ENCODE measurements around the gene CLIP1.

CLIP1 gene

GRCh38 chr12:122323311-122324019 is 99.0 kb downstream of the CLIP1 start:
- H3K4me2 ChIP-seq (ENCODE audit: low read length): no peak overlapping the region

DNA sequence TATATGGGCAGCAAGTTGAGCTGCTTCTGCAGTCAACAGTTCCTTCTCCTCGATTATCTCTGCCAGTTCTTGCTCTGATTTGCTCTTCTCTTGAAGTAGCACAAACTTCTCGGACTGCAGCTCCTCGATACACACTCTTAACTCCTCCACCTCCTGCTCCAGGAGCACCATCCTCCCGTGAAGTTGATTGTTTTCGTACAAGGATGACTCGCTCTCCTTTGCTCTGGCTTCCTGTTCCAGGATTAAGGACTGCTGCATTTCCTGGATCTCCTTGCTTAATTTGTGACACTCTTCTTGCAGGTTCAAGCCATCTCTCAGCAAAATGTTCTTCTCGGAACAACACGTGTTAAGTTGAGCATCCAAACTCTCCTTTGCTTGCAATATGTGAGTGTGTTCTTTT is 100.0 kb downstream of the CLIP1 start:
- Histone ChIP-seq H3K9me2 (ENCODE audit: low read depth, low read length) (no peaks in the 10 kb centered on the region), H3K9me3 (ENCODE audit: low read length) (no peaks in the 10 kb centered on the region), H3K27me3 (ENCODE audit: insufficient read depth, low read length) (no peaks in the 10 kb centered on the region), H3K9ac (ENCODE audit: low read length) (no peak overlapping the region), H2AFZ (ENCODE audit: low read length) (no peak overlapping the region), H3K4me2 (ENCODE audit: low read length) (no peak overlapping the region), H3F3A (ENCODE audit: insufficient read depth, low read length) (no peaks in the 10 kb centered on the region), H3K4me3 (ENCODE audit: low read depth, low read length, poor library complexity, severe bottlenecking) (no peak overlapping the region), H4K20me1 (ENCODE audit: insufficient read depth, low read length) (no peaks in the 10 kb centered on the region), H3K27ac (ENCODE audit: low read depth, low read length, poor library complexity, severe bottlenecking) (no peak overlapping the region), H3K79me2 (ENCODE audit: insufficient read depth, low read length) (no peaks in the 10 kb centered on the region), H3K4me1 (ENCODE audit: insufficient read depth, low read length, severe bottlenecking) (no peaks in the 10 kb centered on the region), H3K36me3 (ENCODE audit: insufficient read depth, low read length) (peaks cover 50% of the 10 kb centered on the region)
- TF ChIP-seq EZH2 (IDR thresholded peaks at IDR 0.05; ENCODE audit: borderline replicate concordance, low read length) (no peak), CTCF (IDR thresholded peaks at IDR 0.05; ENCODE audit: low read length) (no peak)

More at GRCh38 chr12:122323311-122324019, 99.0 kb downstream of the CLIP1 start:
- no peak overlapping the region for H3K4me3 ChIP-seq (ENCODE audit: low read depth, low read length, poor library complexity, severe bottlenecking)
- no peaks in the 10 kb centered on the region for H3K27me3 ChIP-seq (ENCODE audit: insufficient read depth, low read length)
- no peak for TF ChIP-seq CTCF (IDR thresholded peaks at IDR 0.05; ENCODE audit: low read length)
- no peak for TF ChIP-seq EZH2 (IDR thresholded peaks at IDR 0.05; ENCODE audit: borderline replicate concordance, low read length)
- H3K4me1 ChIP-seq (ENCODE audit: insufficient read depth, low read length, severe bottlenecking): no peaks in the 10 kb centered on the region
- no peaks in the 10 kb centered on the region for H4K20me1 ChIP-seq (ENCODE audit: insufficient read depth, low read length)
- H2AFZ ChIP-seq (ENCODE audit: low read length): no peak overlapping the region
- H3K36me3 ChIP-seq (ENCODE audit: insufficient read depth, low read length): peaks cover 47% of the 10 kb centered on the region
- no peaks in the 10 kb centered on the region for H3K9me3 ChIP-seq (ENCODE audit: low read length)
- H3K27ac ChIP-seq (ENCODE audit: low read depth, low read length, poor library complexity, severe bottlenecking): no peak overlapping the region
- no peaks in the 10 kb centered on the region for H3K9me2 ChIP-seq (ENCODE audit: low read depth, low read length)
- H3K79me2 ChIP-seq (ENCODE audit: insufficient read depth, low read length): no peaks in the 10 kb centered on the region
- no peak overlapping the region for H3K9ac ChIP-seq (ENCODE audit: low read length)
- H3F3A ChIP-seq (ENCODE audit: insufficient read depth, low read length): no peaks in the 10 kb centered on the region

DNA sequence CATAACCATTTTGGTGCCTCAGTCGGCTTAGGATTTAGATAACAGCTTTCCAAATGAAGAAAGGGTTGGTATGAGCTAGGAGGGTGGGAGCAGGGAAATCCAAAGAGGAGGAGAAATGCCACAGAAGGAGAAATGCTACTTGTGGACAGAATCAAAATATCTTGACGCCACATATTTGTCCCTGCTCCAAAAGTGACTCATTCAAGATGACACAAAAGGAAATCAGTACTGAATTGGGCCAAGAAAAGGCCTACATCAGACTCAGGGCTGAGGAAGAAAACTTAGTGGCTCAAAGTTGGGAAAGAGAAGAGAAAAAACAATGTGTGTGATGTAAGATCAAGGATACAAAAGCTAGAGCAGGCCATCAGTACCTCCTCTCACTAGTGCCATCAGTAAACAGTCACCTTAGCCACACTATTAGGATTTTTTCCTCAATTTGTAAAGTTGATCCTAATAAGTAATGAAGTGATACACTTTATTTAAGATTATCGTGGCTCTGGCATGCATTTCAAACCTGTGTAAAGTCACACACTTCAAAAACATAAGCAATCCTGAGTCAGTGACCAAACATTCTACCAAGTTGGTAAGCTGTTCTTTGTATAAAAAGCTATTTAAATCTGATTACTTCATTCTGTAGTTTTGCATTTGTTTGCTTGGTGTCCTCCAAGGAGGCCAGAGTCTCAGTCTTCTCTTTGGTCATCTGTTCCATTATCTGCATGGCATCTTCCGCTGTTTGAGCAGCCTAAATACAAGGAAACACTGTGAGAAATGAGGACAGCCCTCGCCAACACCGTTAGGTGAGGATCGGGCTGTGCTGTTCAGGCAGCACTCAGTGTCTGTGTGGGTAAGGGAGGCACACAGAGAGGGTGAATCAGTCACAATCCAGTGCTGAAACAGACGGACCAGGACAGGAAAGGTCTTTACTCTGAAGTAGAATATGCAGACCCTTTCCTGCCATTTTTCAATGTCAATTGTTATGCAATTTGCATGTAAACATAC is 103.6 kb downstream of the CLIP1 start:
- Histone ChIP-seq H3K27ac (ENCODE audit: low read depth, low read length, poor library complexity, severe bottlenecking) (no peak overlapping the region), H3K4me1 (ENCODE audit: insufficient read depth, low read length, severe bottlenecking) (no peaks in the 10 kb centered on the region), H3K27me3 (ENCODE audit: insufficient read depth, low read length) (no peaks in the 10 kb centered on the region), H3K9me2 (ENCODE audit: low read depth, low read length) (no peaks in the 10 kb centered on the region), H3K9ac (ENCODE audit: low read length) (no peak overlapping the region), H3K4me3 (ENCODE audit: low read depth, low read length, poor library complexity, severe bottlenecking) (no peak overlapping the region), H3K79me2 (ENCODE audit: insufficient read depth, low read length) (no peaks in the 10 kb centered on the region), H3K4me2 (ENCODE audit: low read length) (no peak overlapping the region), H3K9me3 (ENCODE audit: low read length) (no peaks in the 10 kb centered on the region), H2AFZ (ENCODE audit: low read length) (no peak overlapping the region), H3K36me3 (ENCODE audit: insufficient read depth, low read length) (peaks cover 37% of the 10 kb centered on the region), H4K20me1 (ENCODE audit: insufficient read depth, low read length) (no peaks in the 10 kb centered on the region), H3F3A (ENCODE audit: insufficient read depth, low read length) (no peaks in the 10 kb centered on the region)
- TF ChIP-seq EZH2 (IDR thresholded peaks at IDR 0.05; ENCODE audit: borderline replicate concordance, low read length): no peak
- no peak for TF ChIP-seq CTCF (IDR thresholded peaks at IDR 0.05; ENCODE audit: low read length)
